ENCODE data around the gene ADARB1. TPM values are rescaled to one million over a fixed set of nuclear protein-coding genes. Genes with fewer than 3 reads are reported as not detected.

The ADARB1 gene
- total RNA-seq, 1 donor from 2014 or later, result 25.8 TPM

GRCh38 chr21:45263534-45263933 lies 189.2 kb downstream of the ADARB1 start:
- H3K27ac Mint-ChIP-seq (ENCODE audit: unreplicated experiment), result no peak overlapping the region
- no peak for DNase-seq (ENCODE audit: low read depth)

GRCh38 chr21:45264146-45264911 lies 189.9 kb downstream of the ADARB1 start:
- Mint-ChIP-seq H3K27ac (ENCODE audit: unreplicated experiment) (no peak overlapping the region), H3K27me3 (ENCODE audit: low read depth, unreplicated experiment) (no peaks in the 10 kb centered on the region), H3K9me3 (ENCODE audit: unreplicated experiment) (no peaks in the 10 kb centered on the region), H3K4me1 (ENCODE audit: low read depth, unreplicated experiment) (no peaks in the 10 kb centered on the region), H3K4me3 (ENCODE audit: unreplicated experiment) (no peak overlapping the region), H3K36me3 (ENCODE audit: low read depth, unreplicated experiment) (peaks cover 31% of the 10 kb centered on the region)
- TF ChIP-seq EZH2 (IDR thresholded peaks at IDR 0.05; ENCODE audit: insufficient read depth, low read length) (no peak), CTCF (IDR thresholded peaks at IDR 0.05; ENCODE audit: insufficient read depth, low read depth, low read length) (no peak)
- H3K4me1 ChIP-seq (ENCODE audit: insufficient read depth, low read length), result no peaks in the 10 kb centered on the region
- H4K20me1 ChIP-seq (ENCODE audit: insufficient read depth, low read length), result peaks cover 55% of the 10 kb centered on the region
- H3K4me2 ChIP-seq (ENCODE audit: low read length), result no peak overlapping the region
- H3K79me2 ChIP-seq (ENCODE audit: insufficient read depth, low read length), result no peaks in the 10 kb centered on the region
- no peaks in the 10 kb centered on the region for H3K9me3 ChIP-seq (ENCODE audit: insufficient read depth, low read depth, low read length)
- H3K4me3 ChIP-seq (ENCODE audit: insufficient read depth, low read depth, low read length), result no peak overlapping the region
- no peak for DNase-seq (ENCODE audit: low read depth)
- FAIRE-seq, result no peak
- peaks cover 1% of the 10 kb centered on the region for H3K27me3 ChIP-seq (ENCODE audit: insufficient read depth, low read length)
- H3K9ac ChIP-seq (ENCODE audit: low read length), result no peak overlapping the region
- no peak overlapping the region for H2AFZ ChIP-seq (ENCODE audit: low read depth, low read length)
- no peak overlapping the region for H3K27ac ChIP-seq (ENCODE audit: low read depth, low read length)
- peaks cover 9% of the 10 kb centered on the region for H3K36me3 ChIP-seq (ENCODE audit: insufficient read depth, low read length)

More at GRCh38 chr21:45263534-45263933, 189.2 kb downstream of the ADARB1 start:
- Mint-ChIP-seq H3K4me3 (ENCODE audit: unreplicated experiment) (no peak overlapping the region), H3K27me3 (ENCODE audit: low read depth, unreplicated experiment) (no peaks in the 10 kb centered on the region), H3K36me3 (ENCODE audit: low read depth, unreplicated experiment) (peaks cover 32% of the 10 kb centered on the region), H3K9me3 (ENCODE audit: unreplicated experiment) (no peaks in the 10 kb centered on the region), H3K4me1 (ENCODE audit: low read depth, unreplicated experiment) (no peaks in the 10 kb centered on the region)
- H2AFZ ChIP-seq (ENCODE audit: low read depth, low read length), result no peak overlapping the region
- no peaks in the 10 kb centered on the region for H3K4me1 ChIP-seq (ENCODE audit: insufficient read depth, low read length)
- H4K20me1 ChIP-seq (ENCODE audit: insufficient read depth, low read length), result peaks cover 55% of the 10 kb centered on the region
- no peak overlapping the region for H3K9ac ChIP-seq (ENCODE audit: low read length)
- no peaks in the 10 kb centered on the region for H3K9me3 ChIP-seq (ENCODE audit: insufficient read depth, low read depth, low read length)
- no peak for FAIRE-seq
- H3K27ac ChIP-seq (ENCODE audit: low read depth, low read length), result no peak overlapping the region
- no peaks in the 10 kb centered on the region for H3K79me2 ChIP-seq (ENCODE audit: insufficient read depth, low read length)
- TF ChIP-seq EZH2 (IDR thresholded peaks at IDR 0.05; ENCODE audit: insufficient read depth, low read length) (no peak), CTCF (IDR thresholded peaks at IDR 0.05; ENCODE audit: insufficient read depth, low read depth, low read length) (no peak)
- peaks cover 9% of the 10 kb centered on the region for H3K36me3 ChIP-seq (ENCODE audit: insufficient read depth, low read length)
- no peak overlapping the region for H3K4me2 ChIP-seq (ENCODE audit: low read length)
- no peak overlapping the region for H3K4me3 ChIP-seq (ENCODE audit: insufficient read depth, low read depth, low read length)
- peaks cover 6% of the 10 kb centered on the region for H3K27me3 ChIP-seq (ENCODE audit: insufficient read depth, low read length)

GRCh38 chr21:45264912-45265515 lies 190.6 kb downstream of the ADARB1 start:
- Histone ChIP-seq H3K9me3 (ENCODE audit: insufficient read depth, low read depth, low read length) (no peaks in the 10 kb centered on the region), H2AFZ (ENCODE audit: low read depth, low read length) (no peak overlapping the region), H3K4me2 (ENCODE audit: low read length) (no peak overlapping the region), H3K4me1 (ENCODE audit: insufficient read depth, low read length) (no peaks in the 10 kb centered on the region), H3K4me3 (ENCODE audit: insufficient read depth, low read depth, low read length) (no peak overlapping the region), H3K27me3 (ENCODE audit: insufficient read depth, low read length) (no peaks in the 10 kb centered on the region), H4K20me1 (ENCODE audit: insufficient read depth, low read length) (peaks cover 60% of the 10 kb centered on the region), H3K79me2 (ENCODE audit: insufficient read depth, low read length) (peaks cover under 1% of the 10 kb centered on the region), H3K27ac (ENCODE audit: low read depth, low read length) (no peak overlapping the region), H3K36me3 (ENCODE audit: insufficient read depth, low read length) (peaks cover 12% of the 10 kb centered on the region), H3K9ac (ENCODE audit: low read length) (no peak overlapping the region)
- Mint-ChIP-seq H3K4me1 (ENCODE audit: low read depth, unreplicated experiment) (no peaks in the 10 kb centered on the region), H3K36me3 (ENCODE audit: low read depth, unreplicated experiment) (peaks cover 34% of the 10 kb centered on the region), H3K27ac (ENCODE audit: unreplicated experiment) (no peak overlapping the region), H3K9me3 (ENCODE audit: unreplicated experiment) (no peaks in the 10 kb centered on the region), H3K4me3 (ENCODE audit: unreplicated experiment) (no peak overlapping the region), H3K27me3 (ENCODE audit: low read depth, unreplicated experiment) (no peaks in the 10 kb centered on the region)
- FAIRE-seq, result no peak
- TF ChIP-seq CTCF (IDR thresholded peaks at IDR 0.05; ENCODE audit: insufficient read depth, low read depth, low read length) (no peak), EZH2 (IDR thresholded peaks at IDR 0.05; ENCODE audit: insufficient read depth, low read length) (no peak)
- DNase-seq (ENCODE audit: low read depth), result no peak

Data from astrocyte (in vitro differentiated cells and primary cell).